LNCaP clone FGC (cell line): Measurements from ENCODE around the gene NOTCH4.

Experiments
- DNase-seq: peaks from one replicate; pipeline ENCODE4 v3.0.0-alpha.2; 2011; ENCODE audit warnings: low read depth
- H3K4me3 ChIP-seq: 2 replicates; pipeline ENCODE4 v1.5.1; 2011; ENCODE audit warnings: mild to moderate bottlenecking, low read depth, low read length, control low read depth
- TF ChIP-seq, protein P1 (sequence below): IDR thresholded peaks from 2 replicates; pipeline ENCODE4 v1.5.1; 2012; ENCODE audit warnings: mild to moderate bottlenecking; ENCODE audit not compliant: control insufficient read depth, insufficient read depth; ENCODE audit errors: extremely low read depth

The NOTCH4 gene

DNA sequence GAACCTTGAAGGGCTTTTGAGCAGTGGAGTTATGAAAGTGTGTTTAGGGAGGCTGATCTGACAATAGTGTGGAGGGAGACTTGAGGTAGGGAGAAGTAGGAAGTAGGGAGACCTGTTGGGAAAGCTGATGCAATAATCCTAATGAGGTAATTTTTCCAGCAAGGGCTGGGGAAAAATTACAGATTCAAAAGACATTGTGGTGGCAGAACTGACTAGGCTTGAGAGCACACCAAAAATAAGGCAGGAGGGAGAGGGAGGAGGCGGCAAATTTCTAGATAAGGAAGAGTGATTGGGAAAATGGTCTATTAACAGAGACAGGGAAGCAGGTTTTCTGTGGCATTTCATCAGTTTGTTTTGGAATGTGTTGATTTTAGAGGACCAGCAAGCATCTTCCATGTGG, 77.6 kb downstream of the NOTCH4 start:
- DNase-seq, result no peak
- H3K4me3 ChIP-seq, result no peak overlapping the region
- TF ChIP-seq, protein P1, sequence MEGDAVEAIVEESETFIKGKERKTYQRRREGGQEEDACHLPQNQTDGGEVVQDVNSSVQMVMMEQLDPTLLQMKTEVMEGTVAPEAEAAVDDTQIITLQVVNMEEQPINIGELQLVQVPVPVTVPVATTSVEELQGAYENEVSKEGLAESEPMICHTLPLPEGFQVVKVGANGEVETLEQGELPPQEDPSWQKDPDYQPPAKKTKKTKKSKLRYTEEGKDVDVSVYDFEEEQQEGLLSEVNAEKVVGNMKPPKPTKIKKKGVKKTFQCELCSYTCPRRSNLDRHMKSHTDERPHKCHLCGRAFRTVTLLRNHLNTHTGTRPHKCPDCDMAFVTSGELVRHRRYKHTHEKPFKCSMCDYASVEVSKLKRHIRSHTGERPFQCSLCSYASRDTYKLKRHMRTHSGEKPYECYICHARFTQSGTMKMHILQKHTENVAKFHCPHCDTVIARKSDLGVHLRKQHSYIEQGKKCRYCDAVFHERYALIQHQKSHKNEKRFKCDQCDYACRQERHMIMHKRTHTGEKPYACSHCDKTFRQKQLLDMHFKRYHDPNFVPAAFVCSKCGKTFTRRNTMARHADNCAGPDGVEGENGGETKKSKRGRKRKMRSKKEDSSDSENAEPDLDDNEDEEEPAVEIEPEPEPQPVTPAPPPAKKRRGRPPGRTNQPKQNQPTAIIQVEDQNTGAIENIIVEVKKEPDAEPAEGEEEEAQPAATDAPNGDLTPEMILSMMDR, result no peak
